SJSA1 (cell line): ENCODE data around the gene KCNJ16. TPM values are rescaled to one million over a fixed set of nuclear protein-coding genes. Genes with fewer than 3 reads are reported as not detected.

Experiments used
- DNase-seq, 2 experiments: peaks; one replicate each; pipeline ENCODE4 v3.0.0-alpha.2; 2015 to 2020; ENCODE audit warnings: low spot score in 2 of 2, low read depth in 1 of 2
- H3K27ac ChIP-seq: fragments of 250-450 bp; sonication (Bioruptor Pico); 2 replicates; pipeline ENCODE4 v1.5.1; 2020; ENCODE audit warnings: mild to moderate bottlenecking, moderate library complexity
- H3K27me3 ChIP-seq: fragments of 250-450 bp; sonication (Bioruptor Pico); replicated peaks from 2 replicates; pipeline ENCODE4 v1.5.1; 2020; ENCODE audit warnings: mild to moderate bottlenecking, moderate library complexity
- H3K36me3 ChIP-seq: fragments of 250-450 bp; sonication (Bioruptor Pico); 2 replicates; pipeline ENCODE4 v1.5.1; 2020; ENCODE audit warnings: mild to moderate bottlenecking
- H3K4me1 ChIP-seq: fragments of 250-450 bp; sonication (Bioruptor Pico); replicated peaks from 2 replicates; pipeline ENCODE4 v1.6.1; 2021; ENCODE audit warnings: mild to moderate bottlenecking
- H3K4me3 ChIP-seq: fragments of 250-450 bp; sonication (Bioruptor Pico); 2 replicates; pipeline ENCODE4 v1.5.1; 2020; ENCODE audit warnings: mild to moderate bottlenecking
- H3K9me3 ChIP-seq: fragments of 250-450 bp; sonication (Bioruptor Pico); replicated peaks from 2 replicates; pipeline ENCODE4 v1.5.1; 2020; ENCODE audit warnings: mild to moderate bottlenecking
- total RNA-seq: library from RNA; depleted of rRNA; stranded (reverse); fragments of >200 nt; shearing (Covaris generic); gene quantifications from 2 replicates; pipeline ENCODE4 v1.2.3, GENCODE V29; 2014; rRNA removed

Gene KCNJ16
- total RNA-seq, 1 experiment from 2014 or later = not detected

- Histone ChIP-seq H3K27ac (no peak overlapping the region), H3K4me1 (no peaks in the 10 kb centered on the region), H3K9me3 (no peaks in the 10 kb centered on the region), H3K27me3 (peaks cover 13% of the 10 kb centered on the region), H3K36me3 (no peaks in the 10 kb centered on the region), H3K4me3 (no peak overlapping the region)
- no peak for DNase-seq
Observed at GRCh38 chr17:70184770-70185169, 109.7 kb downstream of the KCNJ16 start.

Other genes with a start within 250 kb of the KCNJ16 start
- gene KCNJ2, start 94.3 kb downstream of the KCNJ16 start, total RNA-seq = 0.03 TPM in 1 of 2 replicates, not detected in the other